IPS-11a (cell line): ENCODE results near the gene EPN2.

Source experiments
- H3K4me3 ChIP-seq: one replicate; pipeline ENCODE4 v1.5.1; 2013; ENCODE audit warnings: low read depth, low read length, control low read depth

EPN2 gene

GRCh38 chr17:19363114-19363438, 125.9 kb downstream of the EPN2 start:
- peak overlapping the region; percentile 71 for H3K4me3 ChIP-seq

GRCh38 chr17:19363460-19364035, 126.4 kb downstream of the EPN2 start:
- H3K4me3 ChIP-seq, result no peak overlapping the region

DNA sequence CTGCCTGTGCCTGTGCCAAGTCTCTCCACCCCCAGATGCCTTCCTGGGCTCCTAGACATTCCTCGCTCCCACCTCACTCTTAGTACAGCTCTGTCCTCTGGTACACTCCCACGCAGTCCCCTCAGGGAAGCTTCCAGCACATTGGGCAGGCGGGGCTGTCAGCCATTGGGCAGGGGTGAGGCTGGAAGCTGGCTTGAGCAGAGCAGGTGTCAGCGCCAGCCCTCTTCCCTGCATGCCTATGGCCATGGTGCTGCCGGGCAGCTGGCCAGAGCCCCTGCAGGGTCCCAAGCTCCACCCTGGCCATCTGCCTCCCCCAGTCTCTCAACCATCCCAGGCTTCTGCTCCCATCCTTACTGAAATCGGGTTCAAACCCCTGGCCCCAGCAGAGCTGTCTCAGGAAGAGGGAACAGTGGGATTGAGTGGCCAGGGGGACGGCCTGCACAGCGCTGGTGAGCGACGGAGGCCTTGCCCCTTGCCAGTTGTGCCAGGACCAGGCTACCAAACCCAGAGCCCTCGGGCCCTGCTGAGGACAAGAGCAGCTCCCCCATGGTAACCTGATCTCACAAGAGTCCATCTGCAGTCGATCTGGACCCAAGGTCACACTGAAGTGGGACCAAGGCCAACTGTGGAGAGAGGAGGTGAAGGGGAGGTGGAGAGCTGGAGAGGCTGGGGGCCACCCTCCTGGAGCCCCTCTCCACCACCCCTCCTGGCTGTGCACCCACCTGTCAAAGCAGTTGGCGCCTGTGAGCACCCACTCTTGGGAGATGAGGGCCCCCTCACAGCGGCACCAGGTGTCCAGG, 127.7 kb downstream of the EPN2 start:
- no peak overlapping the region for H3K4me3 ChIP-seq

GRCh38 chr17:19365499-19365817, 128.3 kb downstream of the EPN2 start:
- H3K4me3 ChIP-seq, result no peak overlapping the region

GRCh38 chr17:19365833-19366636, 128.9 kb downstream of the EPN2 start:
- H3K4me3 ChIP-seq, result no peak overlapping the region

GRCh38 chr17:19366637-19366972, 129.4 kb downstream of the EPN2 start:
- no peak overlapping the region for H3K4me3 ChIP-seq

DNA sequence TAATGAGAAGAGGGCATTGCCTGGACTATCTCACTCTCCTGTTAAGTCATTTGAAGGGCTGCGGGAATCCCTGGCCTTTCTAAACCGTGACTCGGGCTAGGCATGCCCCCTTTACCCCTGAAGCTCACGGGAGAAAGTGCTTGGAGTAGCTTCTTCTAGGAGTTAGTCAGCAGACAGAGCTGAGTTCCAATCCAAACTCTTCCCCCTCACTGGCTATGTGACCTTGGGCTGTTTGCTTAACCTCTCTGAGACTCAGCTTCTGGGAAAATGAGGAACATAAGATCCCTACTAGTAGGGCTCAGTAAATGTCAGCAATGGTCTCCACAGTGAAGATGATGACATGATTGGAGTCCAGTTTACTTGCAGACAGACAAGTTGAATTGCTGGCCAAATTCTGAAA, 131.1 kb downstream of the EPN2 start:
- H3K4me3 ChIP-seq, result no peak overlapping the region

DNA sequence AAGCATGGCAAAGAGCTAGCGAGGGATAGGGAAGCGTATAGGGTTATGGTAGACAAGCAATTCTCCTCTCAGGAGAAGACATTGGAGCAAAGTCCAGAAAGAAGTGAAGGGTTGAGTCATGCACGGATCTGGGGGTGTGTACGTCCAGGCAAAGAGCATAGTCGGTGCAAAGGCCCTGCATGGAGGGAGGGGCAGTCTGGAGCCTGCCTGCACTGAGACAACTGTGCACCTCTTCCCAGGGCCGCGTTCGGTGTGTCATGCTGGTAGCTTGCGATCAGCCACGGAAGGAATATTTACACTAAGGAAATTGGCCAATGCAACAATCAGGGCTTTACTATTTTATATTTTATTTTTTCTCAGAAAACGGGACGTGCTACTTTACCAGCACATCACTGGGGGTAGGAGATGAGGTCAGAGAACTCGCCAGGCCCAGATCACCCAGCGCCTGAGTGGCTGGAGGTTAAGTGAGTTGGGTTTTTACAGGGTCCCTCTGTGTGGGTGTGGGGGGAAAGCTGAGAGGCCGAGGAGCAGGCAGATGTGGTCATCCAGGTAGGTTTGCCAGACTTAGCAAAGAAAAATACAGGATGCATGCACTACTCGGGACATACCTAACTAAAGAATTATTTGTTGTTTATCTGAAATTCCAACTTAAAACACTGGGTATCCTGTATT, 132.1 kb downstream of the EPN2 start:
- H3K4me3 ChIP-seq, result no peak overlapping the region

- no peak overlapping the region for H3K4me3 ChIP-seq
Measured at GRCh38 chr17:19369846-19370492, 132.8 kb downstream of the EPN2 start.

DNA sequence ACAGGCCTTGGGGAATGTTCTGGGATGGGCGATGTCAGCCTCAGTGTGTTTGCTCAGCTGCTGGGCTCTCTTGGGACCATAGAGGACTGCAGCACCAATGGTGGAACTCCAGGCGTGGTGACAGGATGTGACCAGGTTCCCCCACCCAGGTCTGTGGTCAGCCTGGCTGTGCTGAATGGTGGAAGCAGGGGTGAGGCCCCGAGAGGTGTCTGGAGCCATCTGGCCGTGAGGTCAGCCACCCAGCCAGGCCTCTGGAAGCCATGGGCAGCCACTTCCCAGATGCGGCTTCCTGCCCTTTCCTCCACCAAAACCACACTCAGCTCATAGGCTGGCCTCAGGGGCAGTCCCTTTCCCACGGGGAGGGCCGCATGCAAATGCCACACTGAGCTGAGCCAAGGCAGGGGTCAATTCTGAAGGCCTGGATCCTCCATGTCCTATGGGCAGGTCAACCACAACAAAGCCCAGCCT, 133.4 kb downstream of the EPN2 start:
- H3K4me3 ChIP-seq, result no peak overlapping the region

DNA sequence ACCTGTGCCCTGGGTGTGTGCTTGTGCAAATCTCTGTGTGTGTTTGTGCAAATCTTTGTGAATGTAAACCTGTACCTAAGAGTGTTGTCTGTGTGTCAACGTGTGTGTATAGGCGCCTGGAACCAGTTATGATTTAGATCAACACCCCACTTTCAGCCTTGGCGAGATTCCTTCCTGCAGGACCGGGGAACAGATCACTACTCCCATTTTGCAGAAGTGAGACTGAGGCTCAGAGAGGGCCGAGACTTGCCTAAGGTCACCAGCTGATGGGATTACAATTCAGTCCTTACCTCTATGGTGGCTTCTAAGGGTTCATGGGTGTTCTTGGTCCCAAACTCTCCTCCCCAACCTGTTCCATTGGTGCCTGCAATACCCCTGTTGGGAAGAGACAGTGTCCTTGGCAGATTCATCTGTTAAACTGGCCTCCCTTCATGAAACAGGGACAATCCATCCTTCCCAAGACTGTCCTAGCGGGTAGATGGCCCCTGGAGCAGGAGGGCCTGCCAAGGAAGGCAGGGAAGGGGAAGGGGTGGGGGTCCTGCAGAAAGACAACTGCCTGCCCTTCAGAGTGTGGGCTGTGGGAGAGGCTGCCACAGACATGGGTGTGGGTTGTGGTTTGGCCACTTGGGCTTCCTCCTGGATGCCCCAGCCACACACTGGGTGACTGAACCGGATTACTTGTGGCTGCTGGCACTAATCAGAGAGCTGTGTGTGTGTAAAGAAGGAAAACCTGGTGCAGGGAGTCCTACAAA, 134.3 kb downstream of the EPN2 start:
- no peak overlapping the region for H3K4me3 ChIP-seq

DNA sequence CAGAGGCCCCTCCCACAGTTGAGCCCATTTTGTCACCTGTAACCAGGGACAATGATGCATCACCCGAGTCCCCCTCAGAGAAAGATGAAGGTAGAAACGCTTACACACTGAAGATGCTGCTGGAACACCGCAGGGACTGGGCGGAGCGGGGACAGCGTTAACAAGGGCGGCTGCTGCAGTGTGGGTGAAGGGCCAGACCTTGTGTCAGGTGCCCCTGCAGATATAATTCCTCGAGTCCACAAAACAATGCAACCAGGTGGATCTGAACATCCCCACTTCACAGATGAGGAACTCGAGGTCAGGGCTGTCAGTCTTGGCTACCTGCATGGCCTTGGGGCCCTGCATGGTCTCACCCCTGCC, 134.8 kb downstream of the EPN2 start:
- no peak overlapping the region for H3K4me3 ChIP-seq

GRCh38 chr17:19372439-19372838, 135.3 kb downstream of the EPN2 start:
- no peak overlapping the region for H3K4me3 ChIP-seq

DNA sequence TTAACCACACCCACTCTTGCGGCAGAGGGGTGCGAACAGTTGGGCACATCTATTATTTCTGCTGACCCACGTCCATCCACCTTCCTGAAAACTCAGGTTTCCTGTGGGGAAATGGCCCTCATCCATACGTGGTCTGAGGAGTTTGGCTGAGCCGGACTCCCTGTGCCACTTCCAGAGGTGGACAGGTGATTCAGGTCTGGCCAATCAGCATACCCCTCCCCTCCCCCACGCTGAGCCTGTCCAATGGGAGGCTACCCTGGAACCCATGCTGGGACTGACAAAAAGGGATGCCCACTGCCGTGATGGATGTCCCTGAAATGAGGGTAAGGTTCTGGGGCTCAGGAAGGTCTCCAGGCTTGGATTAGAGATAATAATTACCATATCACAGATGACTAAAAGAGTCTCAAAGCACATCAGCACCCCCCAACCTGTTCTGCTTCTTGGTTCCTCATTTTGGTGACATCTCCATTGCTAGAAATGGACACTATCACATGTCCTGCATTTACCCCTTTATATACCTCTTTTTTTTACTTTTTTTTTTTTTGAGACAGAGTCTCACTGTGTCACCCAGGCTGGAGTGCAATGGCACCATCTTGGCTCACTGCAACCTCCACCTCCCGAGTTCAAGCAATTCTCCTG, 135.8 kb downstream of the EPN2 start:
- no peak overlapping the region for H3K4me3 ChIP-seq

DNA sequence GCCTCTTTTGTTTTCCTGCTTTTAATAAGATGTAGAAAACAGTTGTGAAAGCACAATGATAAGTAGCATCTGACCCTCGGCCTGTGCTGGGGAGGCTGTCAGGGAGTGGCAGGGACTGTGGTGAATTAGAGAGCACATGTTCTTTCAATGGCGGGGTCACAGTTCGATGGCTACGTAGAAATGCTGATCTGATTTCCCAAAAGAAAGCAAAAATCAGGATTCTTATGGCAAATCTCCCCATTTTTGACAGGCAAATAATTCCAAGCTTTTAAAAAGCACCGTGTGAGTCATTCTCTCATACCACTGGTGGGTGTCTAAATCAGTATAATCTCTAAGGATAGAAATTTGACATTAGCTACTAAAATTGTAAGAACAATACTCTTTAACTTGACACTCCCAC, 137.0 kb downstream of the EPN2 start:
- H3K4me3 ChIP-seq, result no peak overlapping the region

- H3K4me3 ChIP-seq, result no peak overlapping the region
Measured at GRCh38 chr17:19375732-19376131, 138.6 kb downstream of the EPN2 start.

- peak overlapping the region; percentile 82 for H3K4me3 ChIP-seq
Measured at GRCh38 chr17:19376811-19377210, 139.6 kb downstream of the EPN2 start.

- H3K4me3 ChIP-seq, result peak overlapping the region; percentile 82
Measured at GRCh38 chr17:19377602-19378415, 140.6 kb downstream of the EPN2 start.
